NCI-H2081 (cell line): ENCODE results near the gene C1orf141.
"Not testable (repeated sequence)": the region's sequence is repeated elsewhere in the genome, so short reads cannot be mapped to it uniquely, and the experiment has no call there.

Experiments
- DNase-seq, 2 experiments: peaks; one replicate each; lab custom pipeline; 2025; lab: John Stamatoyannopoulos, UW

The C1orf141 gene

DNA sequence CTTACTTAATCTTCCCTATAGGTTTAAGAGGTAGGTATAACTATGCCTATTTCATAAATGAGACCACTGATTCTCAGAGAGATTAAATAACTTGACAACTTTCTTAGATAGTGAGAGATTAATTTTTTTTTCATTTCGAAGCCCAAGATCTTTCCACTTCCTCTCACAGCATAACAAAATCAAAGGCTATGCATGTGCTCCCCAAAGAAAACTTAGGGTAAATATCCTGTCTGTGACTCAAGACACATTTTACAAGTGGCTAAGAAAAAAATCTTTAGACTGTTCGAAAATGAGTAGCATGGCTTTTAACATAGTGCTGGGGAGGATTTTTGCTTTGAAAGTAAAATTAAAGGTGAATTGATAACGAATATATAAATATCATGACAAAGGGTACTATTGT lies 8.2 kb upstream of the C1orf141 start:
- no peak for DNase-seq

DNA sequence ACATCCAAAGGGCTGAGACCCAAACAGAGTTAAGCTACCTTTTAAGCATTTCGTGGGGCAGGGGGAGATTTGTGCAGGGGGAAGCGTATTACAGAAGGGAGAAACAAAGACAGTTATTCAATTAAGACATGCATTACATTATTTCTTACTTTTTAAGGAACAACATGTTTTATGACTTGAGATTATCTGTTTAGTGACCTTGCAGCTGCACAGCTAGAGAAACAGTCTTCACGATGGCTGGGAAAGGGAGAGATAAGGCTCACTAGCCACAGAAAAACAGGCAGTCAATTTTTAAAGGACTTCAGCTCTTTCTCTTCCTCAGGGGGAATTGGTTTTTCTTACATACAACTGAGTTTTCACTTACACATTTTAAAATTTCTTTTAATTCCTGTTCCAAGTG lies 7.1 kb upstream of the C1orf141 start:
- DNase-seq: not testable (repeated sequence)

DNA sequence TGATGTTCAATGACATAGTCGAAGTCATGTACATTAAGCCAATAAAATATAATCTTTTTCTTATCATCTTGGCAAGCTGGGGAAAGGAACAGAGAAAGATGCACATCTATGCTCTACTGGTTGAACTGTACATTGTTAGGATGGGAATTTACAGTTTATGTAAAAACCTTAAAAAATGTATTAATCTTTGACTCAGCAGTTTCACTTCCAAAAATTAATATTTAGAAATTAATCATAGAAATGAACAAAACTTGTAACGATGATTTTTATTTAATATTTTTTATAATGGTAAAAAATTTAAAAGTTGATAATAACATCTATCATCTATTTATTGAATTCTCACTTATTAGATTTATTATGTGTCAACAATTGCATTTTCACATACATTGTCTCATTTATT lies 5.7 kb upstream of the C1orf141 start:
- no peak for DNase-seq

DNA sequence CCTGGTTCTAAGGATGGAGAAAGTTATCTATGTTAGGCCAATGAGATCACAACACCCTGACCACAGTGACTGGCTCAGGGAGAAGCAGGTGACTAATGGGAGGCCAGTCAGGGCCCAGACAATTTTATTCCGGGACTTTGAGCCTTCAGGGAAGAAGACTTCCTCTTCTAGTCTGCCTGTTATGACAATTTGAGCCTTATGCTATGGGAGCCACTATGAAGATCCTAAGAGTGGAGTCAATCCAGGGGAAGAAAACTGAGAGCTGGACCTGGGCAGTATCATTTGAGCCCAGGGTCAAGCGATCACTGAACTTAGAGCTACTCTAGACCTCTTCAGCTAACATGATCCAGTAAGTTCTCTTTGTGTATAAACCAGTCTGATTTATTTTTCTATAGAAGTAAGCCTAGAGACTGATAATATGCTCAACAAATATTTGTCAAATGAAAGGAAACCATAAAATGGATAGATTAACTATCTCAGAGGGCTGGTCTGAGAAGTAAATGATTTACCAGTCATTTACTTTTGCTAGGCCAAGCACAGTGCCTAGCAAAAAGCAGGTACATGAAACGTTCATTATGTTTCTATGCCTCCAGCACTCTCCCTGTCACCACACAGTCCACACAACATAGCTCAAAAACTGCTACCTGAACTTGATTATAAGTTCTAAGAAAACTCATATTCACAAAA lies 4.2 kb upstream of the C1orf141 start:
- no peak for DNase-seq

DNA sequence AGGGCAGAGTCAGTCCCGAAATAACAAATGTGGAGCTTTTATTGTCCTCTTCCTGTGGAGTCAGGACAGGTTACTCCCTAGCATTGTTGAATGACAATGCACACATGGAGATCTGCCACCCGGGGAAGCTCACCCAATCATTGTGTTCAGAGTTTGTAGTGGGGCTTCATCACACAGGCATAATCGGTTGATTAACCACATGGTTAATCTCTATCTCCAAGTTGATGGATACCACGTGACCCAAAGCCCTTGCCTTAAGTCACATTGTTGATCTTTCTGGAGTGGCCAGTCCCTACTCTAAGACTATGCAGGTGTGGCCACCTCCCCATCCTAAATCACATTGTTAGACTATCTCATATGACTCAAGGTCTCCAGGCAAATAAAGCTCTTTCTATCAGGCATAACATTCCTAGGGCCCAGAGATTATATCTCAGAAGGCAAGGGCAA lies 2.6 kb upstream of the C1orf141 start:
- no peak for DNase-seq

DNA sequence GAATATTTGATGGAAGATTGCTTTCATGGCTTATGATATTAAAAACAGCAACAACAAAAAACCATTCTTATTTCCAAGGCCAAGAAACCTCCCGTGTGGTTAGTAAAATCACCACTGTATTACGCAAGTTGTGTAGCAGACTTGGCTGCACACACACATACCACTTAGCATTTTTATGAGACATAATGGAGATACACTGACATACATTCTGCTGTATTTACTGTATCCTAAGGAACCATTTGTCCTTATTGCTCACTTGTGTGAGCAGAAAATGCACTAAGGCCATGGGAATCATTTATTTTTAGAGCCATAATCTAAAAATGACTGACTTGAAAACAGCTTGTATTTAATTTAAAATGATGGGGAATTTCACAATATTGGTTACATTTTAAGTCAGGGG lies 584 bp upstream of the C1orf141 start:
- no peak for DNase-seq

DNA sequence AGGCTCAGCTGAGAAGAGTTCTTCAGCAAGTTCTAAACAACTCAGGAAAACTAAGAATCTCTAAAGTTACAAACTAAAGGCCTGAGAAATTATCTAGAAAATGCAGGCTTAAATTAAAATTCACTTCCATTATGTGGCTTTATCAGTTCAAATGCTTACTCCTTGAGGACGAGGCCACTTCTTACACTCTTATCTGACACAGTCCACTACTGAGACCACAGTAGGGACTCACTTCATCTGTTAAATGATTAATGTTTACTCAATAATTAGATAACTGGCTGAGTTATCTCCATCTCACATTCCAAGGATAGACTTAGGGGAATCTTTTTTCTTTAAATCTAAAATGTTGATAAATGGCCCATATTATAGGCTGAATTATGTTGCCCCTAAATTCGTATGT lies 1.6 kb downstream of the C1orf141 start:
- DNase-seq: no peak

DNA sequence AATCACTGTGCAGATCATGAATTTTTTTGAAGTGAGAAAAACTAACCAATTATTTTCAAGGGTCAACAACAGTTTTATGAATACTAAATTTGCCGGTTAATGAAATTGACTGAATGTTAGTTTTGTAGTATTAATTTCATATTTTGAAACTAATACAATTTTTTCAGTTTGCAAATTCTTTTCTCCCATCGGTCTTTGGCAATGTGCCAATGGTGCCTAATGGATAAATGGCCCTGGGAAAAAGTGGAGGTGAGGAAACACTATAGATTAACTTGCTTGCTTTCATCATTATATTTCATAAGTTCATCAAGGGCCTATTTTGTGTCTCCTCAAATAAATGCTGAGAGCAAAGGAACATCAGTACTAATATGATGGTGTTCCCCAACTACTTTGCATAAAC lies 4.1 kb downstream of the C1orf141 start:
- no peak for DNase-seq

DNA sequence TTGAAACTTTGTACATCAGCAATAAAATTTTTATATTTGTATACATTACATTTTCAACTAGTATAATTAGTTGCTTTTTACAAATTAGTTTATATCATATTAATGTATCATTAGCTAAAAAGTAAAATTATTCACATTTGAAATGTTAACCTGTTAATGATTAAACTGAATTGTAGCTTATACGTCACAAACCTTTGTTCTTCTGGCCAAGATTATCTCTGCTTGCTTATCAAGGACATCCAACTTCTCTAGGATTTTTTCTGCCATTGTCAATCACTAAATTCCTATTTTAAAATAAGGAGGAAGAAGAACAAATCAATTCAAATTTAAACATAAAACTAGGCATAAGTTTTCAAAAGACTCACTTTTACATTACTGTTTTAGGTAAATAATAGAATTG lies 7.8 kb downstream of the C1orf141 start:
- no peak for DNase-seq

DNA sequence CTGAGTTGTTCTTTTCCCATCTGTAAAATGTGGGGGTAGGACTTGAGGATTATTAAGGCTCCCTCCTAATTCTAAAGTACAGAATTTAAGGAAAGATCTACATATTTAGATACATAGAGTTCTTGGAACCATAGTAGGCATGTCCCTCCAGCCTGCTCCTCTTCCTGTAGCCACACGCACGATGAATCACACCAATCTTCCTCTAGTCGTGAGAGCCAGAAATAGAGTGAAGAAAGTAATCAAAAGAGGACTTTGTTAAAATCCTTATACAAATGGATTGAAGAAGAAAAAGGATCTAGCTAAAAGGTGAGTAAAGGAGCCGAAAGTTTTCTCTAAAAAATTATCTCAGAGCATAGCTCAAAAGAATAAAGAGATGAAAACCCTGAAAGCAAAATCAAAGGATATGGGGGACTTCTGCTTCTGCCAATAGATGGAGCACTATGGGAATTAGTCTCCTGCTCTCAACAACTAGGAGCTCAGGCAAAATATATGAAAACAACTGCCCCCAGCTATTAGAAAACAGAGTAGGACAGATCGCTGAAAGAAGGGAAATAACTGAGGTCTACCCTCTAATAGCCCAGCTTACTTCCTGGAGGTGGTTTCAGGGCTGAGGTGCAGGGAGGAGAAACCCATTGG lies 8.5 kb downstream of the C1orf141 start:
- DNase-seq: no peak

DNA sequence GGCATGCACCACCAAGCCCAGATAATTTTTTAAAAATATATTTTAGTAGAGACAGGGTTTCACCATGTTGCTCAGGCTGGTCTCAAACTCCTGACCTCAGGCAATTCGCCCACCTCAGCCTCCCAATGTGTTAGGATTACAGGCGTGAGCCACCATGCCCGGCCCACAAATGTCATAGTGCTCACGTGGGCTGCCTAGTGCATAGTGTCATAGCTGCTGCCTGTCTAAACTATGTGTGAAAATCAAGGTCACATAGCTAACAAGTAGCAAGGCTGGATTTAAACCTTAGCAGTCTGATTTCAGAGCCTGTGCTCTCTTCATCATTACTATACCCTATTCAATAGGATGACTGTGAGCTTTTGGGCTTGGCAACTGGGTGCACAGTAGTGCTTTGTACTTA lies 10.3 kb downstream of the C1orf141 start:
- no peak for DNase-seq

DNA sequence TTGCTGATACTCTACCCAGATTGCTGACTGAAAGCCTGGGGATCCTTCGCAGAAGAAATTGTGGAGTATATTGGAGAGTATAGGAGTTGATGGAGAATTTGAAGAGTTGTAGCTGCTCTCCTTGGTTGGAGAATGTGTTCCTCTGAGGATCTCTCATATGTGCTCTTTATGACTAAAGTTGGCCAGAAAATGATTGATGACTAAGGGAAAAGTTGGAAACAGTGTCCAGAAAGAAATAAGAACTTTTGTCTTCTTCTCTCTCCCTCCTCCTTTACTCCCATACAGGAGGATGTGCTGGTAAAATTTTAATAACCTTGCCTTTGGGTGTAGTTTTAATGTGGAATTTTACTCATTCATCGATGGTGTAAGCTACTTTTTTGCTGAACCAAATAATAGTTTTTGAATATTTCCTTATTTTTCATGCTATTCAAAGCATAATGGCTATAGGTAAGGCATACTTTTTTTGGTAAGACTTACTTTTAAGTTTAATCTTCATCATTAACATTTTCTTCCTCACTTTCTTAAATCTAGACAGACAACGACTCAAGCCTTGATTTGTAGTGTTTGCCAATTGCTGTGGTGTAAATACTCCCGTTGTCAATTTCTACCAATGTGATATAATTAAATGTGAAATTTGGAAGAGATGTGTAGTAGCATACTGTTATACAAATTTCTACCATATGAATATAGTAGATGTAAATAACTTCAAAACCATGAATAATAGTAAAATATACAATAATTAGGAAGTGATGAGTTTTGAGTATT lies 13.7 kb downstream of the C1orf141 start:
- no peak for DNase-seq

DNA sequence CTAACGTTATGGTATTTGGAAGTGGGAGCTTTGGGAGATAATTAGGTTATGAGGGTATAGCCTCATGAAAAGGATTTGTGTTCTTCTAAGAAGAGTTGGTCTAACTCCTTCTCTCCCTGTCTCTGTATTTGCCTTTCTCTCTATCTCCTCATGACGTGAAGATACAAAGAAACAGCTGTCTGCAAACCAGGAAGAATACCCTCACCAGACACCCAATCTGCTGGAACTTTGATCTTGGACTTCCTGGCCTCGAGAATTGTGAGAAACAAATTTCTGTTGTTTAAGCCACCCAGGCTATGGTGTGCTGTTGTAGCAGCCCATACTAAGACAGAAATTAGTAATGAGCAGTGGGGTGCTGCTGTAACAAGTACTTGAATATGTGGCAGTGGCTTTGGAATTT lies 16.1 kb downstream of the C1orf141 start:
- DNase-seq: no peak

DNA sequence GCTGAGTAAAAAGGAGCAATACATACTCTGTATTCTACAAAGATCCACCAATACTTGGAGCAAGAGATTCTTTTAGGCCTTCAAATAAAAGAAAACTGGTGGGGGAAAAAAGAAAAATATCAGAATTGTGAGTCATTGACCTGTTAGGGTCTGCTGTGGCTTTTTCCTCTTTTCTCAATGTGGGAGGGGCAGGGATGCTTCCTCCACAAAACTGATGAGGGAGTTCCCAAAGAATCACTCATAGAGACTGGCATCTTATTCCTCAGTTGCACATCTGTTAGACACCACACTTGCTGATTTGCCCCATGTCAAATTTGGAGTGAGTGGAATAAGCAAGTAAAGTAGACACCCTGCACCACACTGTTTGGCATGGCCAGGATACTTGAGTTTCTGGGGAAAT lies 16.6 kb downstream of the C1orf141 start:
- no peak for DNase-seq

DNA sequence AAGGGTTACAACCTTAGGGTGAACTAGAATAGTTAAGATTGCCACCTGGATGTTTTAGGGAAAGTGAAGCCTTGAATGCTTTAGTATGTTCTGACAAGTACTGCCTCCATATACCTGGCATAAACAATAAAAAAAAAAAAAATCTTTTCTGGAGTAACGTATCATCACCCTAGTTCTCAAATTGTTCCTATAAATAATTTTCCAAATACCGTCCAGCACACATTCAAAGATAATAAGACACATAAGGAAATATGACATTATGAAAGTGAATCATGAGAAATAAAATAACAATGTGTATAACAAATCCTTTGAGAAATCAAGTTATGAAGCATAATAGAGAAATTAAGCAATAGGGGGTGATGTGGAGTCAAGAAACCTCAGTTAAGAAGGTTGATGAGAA lies 20.6 kb downstream of the C1orf141 start:
- no peak for DNase-seq

DNA sequence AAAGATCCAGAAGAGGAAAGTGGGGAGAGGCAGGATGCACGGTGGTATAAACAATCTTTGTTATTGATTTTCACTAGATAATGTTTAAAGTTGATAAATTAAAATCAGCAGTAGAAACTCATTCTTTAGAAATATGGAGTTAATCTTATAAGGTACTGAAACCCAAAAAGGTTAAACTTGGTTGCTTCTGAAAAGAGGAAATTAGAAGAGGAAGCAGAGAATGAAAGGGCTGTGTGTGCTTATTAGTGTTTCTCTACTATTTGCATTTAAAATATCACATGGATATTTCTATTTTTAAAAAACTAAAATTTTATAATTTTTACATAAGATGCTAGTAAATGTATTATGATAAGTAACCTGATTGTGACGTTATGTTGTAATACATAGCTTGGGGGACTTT lies 24.4 kb downstream of the C1orf141 start:
- DNase-seq: no peak

DNA sequence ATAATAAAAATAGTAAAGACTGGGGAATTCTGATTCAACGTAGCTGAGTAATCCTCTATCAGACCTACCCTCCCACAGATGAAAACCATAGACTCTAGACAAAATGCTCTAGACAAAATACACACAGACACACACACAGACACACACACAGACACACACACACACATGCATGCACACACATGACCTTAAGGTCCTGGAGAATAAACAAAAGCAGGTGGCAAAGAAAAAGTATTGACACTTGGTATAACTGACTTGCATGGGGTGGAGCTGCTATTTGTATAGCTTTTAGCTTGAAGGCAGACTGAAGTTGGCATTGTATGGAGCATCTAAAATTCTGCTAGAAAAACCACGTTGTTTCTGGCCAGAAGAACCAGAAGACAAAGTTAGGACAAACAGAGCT lies 29.3 kb downstream of the C1orf141 start:
- DNase-seq: no peak

DNA sequence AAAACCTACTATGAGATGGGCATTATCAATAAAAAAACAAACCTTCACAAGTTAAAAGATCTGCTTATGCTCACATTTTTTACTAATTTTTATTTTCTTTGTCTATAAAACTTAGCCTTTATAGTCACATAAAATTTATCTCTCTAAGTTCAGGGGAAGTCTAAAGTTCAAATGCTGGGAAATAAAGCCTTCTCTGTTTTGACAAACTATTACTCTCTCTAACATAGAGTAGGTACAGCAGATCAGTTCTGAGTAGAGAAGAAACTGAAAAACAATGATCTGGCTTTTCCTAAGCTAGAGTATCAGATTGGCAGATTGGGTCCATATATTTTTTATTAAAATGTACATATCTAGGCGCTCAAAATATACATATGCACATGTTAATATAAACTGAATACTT lies 31.2 kb downstream of the C1orf141 start:
- no peak for DNase-seq

DNA sequence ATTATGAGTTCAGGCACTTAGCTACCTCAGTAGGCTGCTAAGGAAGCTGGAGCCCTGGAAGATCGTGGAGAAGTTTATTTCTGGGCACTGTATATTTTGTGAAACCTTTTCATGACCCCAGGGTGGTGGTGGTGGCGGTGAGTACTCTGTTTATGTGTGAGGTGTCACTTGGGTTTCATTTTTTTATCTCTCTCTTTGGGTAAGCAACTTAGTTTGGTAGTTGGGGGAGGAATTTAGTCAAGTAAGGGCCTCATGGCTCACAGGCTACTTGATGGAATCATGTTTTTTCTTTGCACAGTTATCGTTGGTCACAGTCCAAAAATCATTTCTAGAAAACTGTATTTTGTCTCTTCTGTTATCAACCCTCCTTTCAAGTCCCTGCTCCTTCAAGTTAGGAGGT lies 33.9 kb downstream of the C1orf141 start:
- DNase-seq: no peak

DNA sequence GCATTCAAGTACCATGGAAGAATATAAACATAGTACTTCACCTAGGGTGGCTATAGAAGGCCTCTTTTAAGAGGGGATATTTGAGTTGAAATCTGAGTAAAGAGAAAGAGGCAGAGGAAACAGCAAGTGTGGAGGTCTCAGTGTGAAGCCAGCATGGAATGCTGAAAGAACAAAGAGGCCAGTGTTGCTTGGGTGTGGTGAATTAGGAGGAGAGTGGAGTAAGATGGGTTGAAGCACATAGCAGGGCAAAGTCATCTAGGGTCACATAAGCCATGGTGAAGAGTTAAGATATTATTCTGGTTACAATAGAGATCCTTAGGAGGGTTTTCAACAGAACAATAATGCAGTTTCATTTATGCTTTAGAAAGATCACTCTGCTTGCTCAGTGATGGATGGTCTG lies 37.5 kb downstream of the C1orf141 start:
- no peak for DNase-seq

DNA sequence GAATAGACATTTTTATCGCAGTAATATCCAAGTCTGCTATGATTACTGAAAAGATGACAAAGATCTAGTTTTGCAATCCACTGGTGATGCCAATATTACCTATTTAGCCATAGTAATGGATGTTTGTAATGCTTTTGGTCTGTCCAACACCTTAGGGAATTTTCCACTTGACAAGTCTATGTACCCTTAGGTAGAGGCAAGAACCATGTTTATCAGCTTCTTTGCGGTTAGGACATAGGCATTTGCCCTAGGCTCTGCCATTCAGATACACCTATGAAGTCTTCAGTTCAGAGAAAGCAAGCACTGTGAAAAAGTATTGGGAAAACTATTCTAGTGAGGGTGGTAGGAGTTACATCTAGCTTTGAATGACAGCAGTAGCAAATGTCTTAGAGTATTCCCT lies 40.6 kb downstream of the C1orf141 start:
- no peak for DNase-seq

DNA sequence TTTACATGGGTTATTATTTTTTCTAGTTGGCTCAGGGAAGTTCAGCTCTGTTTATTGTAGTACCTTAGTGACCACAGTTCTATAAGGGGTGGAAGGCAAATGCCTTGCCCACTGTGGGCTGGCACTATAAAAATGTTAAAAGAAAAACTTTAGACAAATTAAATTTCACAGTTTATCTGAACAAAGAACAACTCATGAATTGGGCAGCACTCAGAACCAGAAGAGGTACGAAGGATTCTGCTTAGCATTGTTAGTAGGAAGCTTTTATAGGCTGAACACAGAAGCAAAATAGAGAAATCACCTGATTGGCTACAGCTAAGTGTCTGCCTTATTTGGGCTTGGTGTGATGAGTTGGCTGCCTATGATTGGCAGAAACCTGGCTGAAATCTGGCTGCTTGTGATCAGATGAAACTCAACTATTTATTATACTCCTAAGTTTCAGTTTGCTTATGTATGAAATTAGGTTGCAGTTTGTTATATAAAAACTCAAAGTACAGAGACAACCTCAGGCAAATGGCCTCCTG lies 45.0 kb downstream of the C1orf141 start:
- DNase-seq: no peak

DNA sequence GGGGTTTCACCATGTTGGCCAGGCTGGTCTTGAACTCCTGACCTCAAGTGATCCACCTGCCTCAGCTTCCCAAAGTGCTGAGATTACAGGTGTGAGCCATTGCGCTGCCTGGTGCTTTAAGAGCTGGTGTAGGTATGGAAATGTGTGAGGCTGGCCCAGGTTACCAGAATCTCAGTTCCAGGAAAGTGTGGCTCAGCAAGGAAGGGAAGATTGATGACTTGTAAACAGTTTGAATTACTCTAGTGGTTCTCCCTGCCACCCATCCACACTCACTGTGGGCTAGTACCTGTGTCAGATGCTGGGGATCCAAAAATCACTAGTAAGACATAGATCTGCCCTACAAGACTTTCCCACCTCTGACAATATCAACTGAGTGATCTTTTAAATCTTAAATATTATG lies 46.3 kb downstream of the C1orf141 start:
- no peak for DNase-seq
